Right renal cortex interstitium (tissue), 3 donors: Measurements from ENCODE around the gene PARK7. TPM values are rescaled to one million over a fixed set of nuclear protein-coding genes. Genes with fewer than 3 reads are reported as not detected.

ENCODE experiments used
- DNase-seq, 3 donors: peaks; one replicate each; pipeline ENCODE4 v3.0.0-alpha.2; 2013; ENCODE audit warnings: low read depth in 3 of 3, low spot score in 2 of 3
- polyA plus RNA-seq, 3 donors: library from polyadenylated mRNA; unstranded; fragments of 120-200 nt; gene quantifications; one replicate each; pipeline ENCODE4 v1.2.1, GENCODE V29; 2013; ENCODE audit not compliant: insufficient read length in 3 of 3

PARK7 gene
- polyA plus RNA-seq, 3 donors, result 345 to 388 (median 371) TPM

DNA sequence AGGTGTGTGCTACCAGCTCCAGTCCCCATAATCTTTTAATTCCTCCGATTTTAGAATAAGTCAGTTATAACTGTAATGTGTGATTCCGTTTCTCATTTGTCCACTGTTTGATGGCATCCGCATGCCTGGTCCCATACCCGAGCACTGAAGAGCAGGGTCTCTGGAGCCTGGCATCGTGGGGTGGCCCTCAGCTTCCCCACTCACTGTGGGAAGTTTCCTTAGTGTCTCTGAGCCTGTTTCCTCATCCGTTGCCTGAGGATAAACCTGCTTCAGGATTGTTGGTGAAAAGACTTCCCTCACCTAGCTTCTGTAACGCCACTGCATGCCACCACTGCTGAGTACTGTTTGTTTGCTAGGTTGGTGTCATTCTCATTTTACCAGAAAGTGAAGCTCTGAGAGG lies 19.5 kb downstream of the PARK7 start:
- no peak for DNase-seq

GRCh38 chr1:7983086-7983778 lies 21.7 kb downstream of the PARK7 start:
- no peak for DNase-seq

GRCh38 chr1:7984811-7985210 lies 23.3 kb downstream of the PARK7 start:
- no peak for DNase-seq

GRCh38 chr1:7985851-7986612 lies 24.5 kb downstream of the PARK7 start:
- no peak for DNase-seq

GRCh38 chr1:7987528-7987927 lies 26.0 kb downstream of the PARK7 start:
- no peak for DNase-seq

DNA sequence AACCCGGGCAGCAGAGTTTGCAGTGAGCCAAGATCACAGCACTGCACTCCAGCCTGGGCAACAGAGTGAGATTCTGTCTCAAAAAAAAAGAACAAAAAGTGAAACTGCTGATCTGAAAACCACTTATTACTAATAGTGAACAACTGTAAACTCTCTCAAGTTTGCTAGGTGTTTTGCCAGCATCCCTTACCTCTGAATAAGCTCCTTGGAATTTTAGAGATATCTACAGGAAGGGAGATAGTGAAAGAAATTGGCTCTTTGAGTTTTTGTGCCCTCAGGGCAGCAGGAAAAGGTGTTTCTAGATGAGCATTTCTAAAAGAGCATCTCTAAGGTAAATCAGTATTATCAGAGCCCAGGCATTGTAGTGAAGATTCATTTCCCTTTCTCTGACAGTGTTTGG lies 27.1 kb downstream of the PARK7 start:
- no peak for DNase-seq

DNA sequence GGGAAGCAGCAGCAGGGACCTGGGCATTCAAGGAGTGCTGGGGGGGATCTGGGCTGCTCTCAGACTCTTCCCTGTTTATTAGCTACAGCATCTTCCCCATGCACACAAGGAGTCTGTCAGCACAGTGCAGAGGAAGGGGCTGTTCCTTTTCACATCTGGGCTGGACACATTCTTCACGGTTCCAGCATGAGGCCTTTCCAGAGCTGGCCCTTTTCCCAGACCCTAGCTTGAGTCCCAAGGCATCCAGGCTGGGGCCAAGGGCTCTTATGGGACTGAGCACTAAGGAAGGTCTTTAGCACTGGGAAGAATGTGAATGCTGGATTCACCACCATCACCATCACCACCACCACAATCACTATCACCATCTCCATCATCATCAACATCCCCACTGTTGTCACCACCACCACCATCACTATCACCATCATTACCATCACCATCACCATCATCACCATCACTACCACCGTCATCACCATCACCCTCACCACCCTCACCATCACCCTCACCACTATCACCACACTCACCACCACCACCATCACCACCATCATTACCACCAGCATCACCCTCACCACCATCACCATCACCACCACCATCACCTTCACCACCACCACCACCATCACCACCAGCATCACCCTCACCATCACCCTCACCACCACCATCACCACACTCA lies 28.4 kb downstream of the PARK7 start:
- no peak for DNase-seq

DNA sequence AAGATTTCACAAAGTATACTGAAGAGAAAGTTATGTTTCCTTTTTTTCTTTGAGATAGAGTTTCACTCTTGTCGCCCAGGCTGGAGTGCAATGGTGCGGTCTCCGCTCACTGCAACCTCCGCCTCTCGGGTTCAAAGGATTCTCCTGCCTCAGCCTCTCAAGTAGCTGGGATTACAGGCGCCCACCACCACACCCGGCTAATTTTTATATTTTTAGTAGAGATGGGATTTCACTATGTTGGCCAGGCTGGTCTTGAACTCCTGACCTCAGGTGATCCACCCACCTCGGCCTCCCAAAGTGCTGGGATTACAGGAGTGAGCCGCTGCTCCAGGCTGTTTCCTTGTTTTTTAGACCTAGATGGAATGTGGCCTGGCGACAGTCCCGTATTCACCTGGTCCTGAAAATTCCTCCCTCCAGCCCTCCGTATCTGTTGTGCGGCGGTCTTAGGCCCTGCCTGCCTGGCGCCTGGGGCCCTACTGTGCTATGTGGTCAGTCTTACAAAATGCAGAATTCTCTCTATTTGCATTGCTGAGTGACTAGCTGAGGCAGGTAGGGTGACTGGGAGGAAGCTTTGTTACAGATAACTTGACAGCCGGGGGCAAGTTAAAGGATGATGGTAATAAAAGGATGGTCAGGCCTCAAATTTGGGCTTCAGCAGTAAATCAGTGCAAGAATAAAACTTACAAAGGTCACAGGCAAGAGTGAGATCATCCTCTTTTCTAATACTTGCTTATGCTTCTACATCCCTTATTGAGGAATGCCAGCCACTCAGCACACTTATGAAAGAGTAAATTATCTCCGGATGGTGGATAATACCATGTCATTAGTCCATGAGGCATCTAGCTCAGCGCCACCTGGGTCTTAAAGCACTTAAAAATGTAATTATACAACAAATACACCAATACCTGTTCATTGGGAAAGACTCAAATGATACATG lies 30.3 kb downstream of the PARK7 start:
- no peak for DNase-seq

DNA sequence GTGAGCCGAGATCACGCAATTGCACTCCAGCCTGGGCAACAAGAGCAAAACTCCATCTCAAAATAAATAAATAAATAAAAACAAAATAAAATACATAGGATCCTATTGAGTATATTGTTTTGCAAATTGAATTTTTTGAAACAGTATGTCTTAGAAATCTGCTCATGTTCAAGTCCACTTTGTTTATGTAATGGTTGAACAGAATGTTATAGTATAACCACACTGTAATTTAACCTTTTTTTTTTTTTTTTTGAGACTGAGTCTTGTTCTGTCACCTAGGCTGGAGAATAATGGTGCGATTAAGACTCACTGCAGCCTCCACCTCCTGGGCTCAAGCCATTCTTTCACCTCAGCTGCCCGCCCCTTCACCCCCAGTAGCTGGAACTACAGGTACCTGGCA lies 31.4 kb downstream of the PARK7 start:
- no peak for DNase-seq

DNA sequence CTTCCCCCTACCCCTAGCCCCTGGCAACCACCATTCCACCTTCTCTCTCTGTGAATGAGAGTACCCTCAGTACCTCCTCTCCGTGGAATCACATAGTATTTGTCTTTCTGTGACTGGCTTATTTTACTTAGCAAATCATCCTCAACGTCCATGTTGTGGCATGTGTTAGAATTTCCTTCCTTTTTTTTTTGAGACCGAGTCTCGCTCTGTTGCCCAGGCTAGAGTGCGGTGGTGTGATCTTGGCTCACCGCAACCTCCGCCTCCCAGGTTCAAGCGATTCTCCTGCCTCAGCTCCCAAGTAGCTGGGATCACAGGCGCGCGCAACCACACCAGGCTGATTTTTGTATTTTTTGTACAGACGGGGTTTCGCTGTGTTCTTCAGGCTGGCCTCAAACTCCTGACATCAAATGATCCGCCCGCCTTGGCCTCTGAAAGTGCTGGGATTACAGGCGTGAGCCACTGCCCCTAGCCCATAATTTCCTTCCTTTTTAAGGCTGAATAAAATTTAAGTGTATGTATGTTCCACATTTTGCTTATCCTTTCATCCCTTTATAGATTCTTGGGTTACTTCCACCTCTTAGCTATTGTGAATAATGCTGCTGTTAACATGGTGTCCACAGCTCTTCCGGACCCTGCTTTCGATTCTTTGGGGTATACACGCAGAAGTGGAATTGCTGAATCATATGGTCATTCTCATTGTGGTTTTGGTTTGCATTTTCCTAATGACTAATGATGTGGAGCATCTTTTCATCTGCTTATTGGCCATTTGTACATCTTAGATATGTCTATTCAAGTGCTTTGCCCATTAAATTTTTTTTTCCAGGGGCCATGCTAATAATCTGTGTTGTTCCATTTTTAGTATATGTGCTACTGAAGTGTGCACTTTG lies 32.3 kb downstream of the PARK7 start:
- no peak for DNase-seq

DNA sequence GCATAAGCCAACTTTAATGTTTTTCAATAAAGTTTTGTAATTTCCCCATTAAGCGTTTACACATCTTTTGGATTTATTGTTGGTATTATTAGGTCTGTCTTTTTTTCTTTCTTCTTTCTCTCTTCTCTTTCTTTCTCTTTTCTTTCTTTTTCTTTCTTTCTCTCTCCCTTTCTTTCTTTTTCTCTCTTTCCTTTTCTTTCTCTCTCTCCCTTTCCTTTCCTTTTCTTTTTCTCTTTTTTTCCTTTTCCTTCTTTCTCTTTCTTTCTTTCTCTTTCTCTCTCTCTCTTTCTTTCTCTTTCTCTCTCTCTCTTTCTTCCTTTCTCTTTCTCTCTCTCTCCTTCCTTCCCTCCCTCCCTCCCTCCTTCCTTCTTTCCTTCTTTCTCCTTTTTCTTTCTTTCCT lies 33.3 kb downstream of the PARK7 start:
- DNase-seq, result no peak

GRCh38 chr1:7995437-7995836 lies 33.9 kb downstream of the PARK7 start:
- DNase-seq, result no peak

DNA sequence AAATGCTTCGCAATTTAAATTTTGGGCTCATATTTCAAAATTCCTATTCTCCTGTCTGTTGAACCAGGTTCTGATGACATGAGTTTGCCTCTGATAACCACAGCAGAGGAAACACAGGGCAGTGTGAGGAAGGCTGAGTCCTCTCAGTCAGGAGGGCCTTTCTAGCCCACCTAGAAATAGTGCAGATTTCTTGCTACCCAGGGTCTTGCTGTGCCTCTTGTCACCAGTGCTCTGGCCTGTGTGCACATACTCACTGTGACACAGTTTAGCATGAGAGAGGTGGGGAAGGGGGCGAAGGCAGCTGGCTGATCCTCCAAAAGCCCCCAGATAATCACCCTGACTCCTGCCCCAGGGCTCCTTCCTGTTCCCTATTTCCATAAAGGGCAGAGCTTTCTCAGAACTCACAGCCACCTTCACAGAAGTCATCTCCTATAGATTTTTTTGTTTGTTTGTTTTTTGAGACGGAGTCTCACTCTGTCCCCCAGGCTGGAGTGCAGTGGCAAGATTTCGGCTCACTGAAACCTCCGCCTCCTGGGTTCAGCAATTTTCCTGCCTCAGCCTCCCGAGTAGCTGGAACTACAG lies 40.9 kb downstream of the PARK7 start:
- no peak for DNase-seq

DNA sequence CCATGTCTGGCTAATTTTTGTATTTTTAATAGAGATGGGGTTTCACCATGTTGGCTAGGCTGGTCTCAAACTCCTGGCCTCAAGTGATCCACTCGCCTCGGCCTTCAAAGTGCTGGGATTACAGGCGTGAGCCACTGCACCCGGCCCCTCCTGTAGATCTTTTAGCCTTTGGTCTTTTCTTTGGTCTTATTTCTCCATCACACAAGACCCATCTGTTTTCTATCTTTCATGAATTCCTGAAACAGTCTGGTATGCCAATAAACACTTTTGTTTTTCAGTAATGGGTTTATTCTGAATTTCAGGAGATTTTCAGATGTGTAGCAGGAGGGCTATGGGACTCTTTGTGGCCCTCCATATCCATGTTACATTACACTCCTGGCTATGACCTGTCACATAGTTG lies 41.4 kb downstream of the PARK7 start:
- DNase-seq, result no peak

GRCh38 chr1:8003438-8004112 lies 42.1 kb downstream of the PARK7 start:
- DNase-seq, result no peak

GRCh38 chr1:8004113-8004802 lies 42.7 kb downstream of the PARK7 start:
- no peak for DNase-seq

- DNase-seq, result no peak
Observed at GRCh38 chr1:8004803-8005573, 43.5 kb downstream of the PARK7 start.
